ENCODE measurements around the gene MCC. TPM values are rescaled to one million over a fixed set of nuclear protein-coding genes. Genes with fewer than 3 reads are reported as not detected.
A peak's percentile ranks its signal among the peaks of the same experiment; 100 is the strongest.

Gene MCC
- total and polyA plus RNA-seq, 12 donors: 4.2 to 34.1 (median 25.2) TPM

DNA sequence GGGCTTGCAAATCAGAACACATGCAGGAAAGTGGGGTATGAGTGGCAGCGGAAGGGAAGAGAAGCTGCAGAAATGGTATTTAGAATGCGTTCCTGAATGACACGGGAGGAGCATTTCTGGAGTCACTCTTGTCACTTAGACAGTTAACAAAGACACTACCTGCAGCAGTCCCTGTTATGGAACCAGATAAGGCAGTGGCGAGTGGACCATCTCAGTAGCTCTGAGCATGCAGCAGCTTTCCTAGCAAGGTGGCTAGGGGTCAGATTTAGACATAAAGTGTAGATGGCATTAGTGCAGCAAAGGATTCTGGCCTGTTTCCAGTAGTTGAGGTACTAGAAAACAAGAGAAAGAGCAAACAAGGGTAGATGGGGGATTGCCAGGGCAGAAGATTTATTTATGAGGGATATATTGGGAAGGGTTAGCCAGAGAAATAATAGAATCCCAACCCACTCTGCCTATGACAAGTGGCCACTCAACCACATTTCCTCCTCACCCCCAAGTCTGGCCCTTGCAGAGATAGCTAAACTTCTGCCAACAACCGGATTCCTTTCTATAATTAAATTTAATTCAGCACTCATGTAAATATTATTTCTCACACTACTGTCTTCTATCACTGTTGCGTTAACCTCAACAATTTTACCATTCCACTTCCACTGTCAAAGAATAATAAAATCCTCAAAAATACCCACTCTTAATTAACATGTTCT is 310.0 kb downstream of the MCC start:
- Histone ChIP-seq H3K27ac (peak overlapping the region in 2 of 10 donors; percentile 49 to 51), H3K4me3 (no peak overlapping the region), H3K36me3 (no peaks in the 10 kb centered on the region), H3K4me1 (peaks cover 0 to 84% (median 40%) of the 10 kb centered on the region in 9 donors), H3K9me3 (no peaks in the 10 kb centered on the region), H3K27me3 (no peaks in the 10 kb centered on the region)
- TF ChIP-seq, protein P1, sequence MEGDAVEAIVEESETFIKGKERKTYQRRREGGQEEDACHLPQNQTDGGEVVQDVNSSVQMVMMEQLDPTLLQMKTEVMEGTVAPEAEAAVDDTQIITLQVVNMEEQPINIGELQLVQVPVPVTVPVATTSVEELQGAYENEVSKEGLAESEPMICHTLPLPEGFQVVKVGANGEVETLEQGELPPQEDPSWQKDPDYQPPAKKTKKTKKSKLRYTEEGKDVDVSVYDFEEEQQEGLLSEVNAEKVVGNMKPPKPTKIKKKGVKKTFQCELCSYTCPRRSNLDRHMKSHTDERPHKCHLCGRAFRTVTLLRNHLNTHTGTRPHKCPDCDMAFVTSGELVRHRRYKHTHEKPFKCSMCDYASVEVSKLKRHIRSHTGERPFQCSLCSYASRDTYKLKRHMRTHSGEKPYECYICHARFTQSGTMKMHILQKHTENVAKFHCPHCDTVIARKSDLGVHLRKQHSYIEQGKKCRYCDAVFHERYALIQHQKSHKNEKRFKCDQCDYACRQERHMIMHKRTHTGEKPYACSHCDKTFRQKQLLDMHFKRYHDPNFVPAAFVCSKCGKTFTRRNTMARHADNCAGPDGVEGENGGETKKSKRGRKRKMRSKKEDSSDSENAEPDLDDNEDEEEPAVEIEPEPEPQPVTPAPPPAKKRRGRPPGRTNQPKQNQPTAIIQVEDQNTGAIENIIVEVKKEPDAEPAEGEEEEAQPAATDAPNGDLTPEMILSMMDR (IDR thresholded peaks at IDR 0.05): no peak
- intact Hi-C loops (cut with DNase I): no loop called here
- ATAC-seq (peak; percentile 52 to 87 (median 76)), DNase-seq (no peak)
- 48 to 65% methylated on average over 6 of the region's 6 CpGs for WGBS, 2 donors

DNA sequence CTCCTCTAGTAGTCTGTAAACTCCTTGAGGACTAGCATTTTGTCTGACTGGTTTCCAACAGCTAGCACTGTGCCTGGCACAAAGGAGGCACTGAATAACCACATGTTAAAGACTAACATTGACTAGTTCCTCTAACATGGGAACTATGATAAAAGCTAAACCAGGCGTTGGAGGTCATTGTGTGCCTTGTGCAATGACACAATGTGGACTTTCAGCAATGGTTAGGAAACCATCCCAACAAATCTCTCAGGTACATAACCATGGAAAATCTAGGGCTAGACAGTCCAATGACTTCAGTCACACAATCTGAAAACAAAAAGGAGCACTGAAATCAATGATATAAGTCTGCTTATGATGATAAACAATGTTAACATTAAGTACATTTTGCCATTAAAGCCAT is 311.0 kb downstream of the MCC start:
- no peak overlapping the region for H3K27ac ChIP-seq
- no peak overlapping the region for H3K4me3 ChIP-seq
- H3K4me1 ChIP-seq: peaks cover 0 to 75% (median 40%) of the 10 kb centered on the region in 9 donors
- intact Hi-C loops (cut with DNase I): no loop called here
- TF ChIP-seq, protein P1 (IDR thresholded peaks at IDR 0.05): no peak
- ATAC-seq: no peak
- 72 to 90% methylated on average over 1 of the region's 1 CpG for WGBS, 2 donors
- DNase-seq: no peak
- no peaks in the 10 kb centered on the region for H3K27me3 ChIP-seq
- no peaks in the 10 kb centered on the region for H3K9me3 ChIP-seq
- no peaks in the 10 kb centered on the region for H3K36me3 ChIP-seq

DNA sequence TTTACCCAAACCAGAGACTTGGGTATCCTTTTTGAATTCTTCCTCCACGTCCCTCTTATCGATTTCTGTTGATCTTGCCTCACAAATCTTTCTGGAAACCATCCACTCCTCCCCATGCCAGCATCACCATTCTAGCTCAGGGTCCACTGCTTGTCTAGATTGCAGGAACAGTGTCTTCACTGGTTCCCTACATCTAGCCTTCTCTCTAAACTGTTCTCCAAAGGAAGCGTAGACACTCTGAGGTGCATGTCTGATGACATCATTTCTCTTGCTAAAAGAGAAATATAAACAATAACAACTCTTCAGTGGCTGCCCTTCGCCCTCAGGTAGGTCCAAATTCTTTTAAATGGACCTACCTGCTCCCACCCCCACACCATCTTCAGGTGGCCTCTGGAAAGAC is 311.5 kb downstream of the MCC start:
- no peaks in the 10 kb centered on the region for H3K36me3 ChIP-seq
- intact Hi-C loops (cut with DNase I): no loop called here
- DNase-seq (no peak), ATAC-seq (no peak)
- no peak overlapping the region for H3K4me3 ChIP-seq
- H3K27me3 ChIP-seq: no peaks in the 10 kb centered on the region
- TF ChIP-seq, protein P1 (IDR thresholded peaks at IDR 0.05): no peak
- no peaks in the 10 kb centered on the region for H3K9me3 ChIP-seq
- 92 to 95% methylated on average over 4 of the region's 4 CpGs for WGBS, 2 donors
- H3K27ac ChIP-seq: no peak overlapping the region
- peaks cover 0 to 72% (median 40%) of the 10 kb centered on the region in 9 donors for H3K4me1 ChIP-seq

DNA sequence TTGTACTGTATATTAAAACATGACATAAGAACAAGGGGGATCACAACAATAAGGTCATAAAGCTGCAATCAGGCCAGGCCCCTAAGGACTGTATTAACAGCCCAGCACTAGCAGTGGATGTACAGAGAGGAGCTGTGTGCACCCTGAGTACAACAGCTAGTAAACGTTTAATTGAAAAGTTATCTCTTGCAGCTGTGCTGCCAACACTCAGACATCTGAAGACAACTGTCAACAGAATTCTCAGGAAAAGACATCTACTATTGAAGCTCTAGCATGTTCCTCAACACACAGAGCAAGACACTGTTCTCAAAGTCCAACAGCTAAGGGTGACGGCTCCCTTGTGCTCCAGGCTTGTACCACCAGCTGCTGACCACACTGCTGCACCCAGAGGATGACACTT is 312.1 kb downstream of the MCC start:
- H3K4me1 ChIP-seq: peaks cover 0 to 72% (median 40%) of the 10 kb centered on the region in 9 donors
- H3K9me3 ChIP-seq: no peaks in the 10 kb centered on the region
- TF ChIP-seq, protein P1 (IDR thresholded peaks at IDR 0.05): no peak
- ATAC-seq: no peak
- H3K27me3 ChIP-seq: no peaks in the 10 kb centered on the region
- no peak for DNase-seq
- intact Hi-C loops (cut with DNase I): no loop called here
- H3K27ac ChIP-seq: no peak overlapping the region
- H3K4me3 ChIP-seq: no peak overlapping the region
- WGBS, 2 donors: 54 to 57% methylated on average over 2 of the region's 2 CpGs
- no peaks in the 10 kb centered on the region for H3K36me3 ChIP-seq

Measured in heart right ventricle (tissue), 16 donors.